Tibial artery (tissue), 4 donors: ENCODE data around the gene CNRIP1.

Experiments used
- DNase-seq, 2 donors: peaks; one replicate each; pipeline ENCODE4 v3.0.0-alpha.2; 2019
- H3K27ac ChIP-seq, 2 donors: fragments of 200-600 bp; sonication (generic) in 1 of 2; 1 replicate in 1 of 2; 2 replicates in 1 of 2; pipeline ENCODE4 v1.5.1; 2018 to 2019; ENCODE audit warnings: mild to moderate bottlenecking in 1 of 2
- H3K27me3 ChIP-seq, 2 donors: fragments of 200-600 bp; sonication (generic) in 1 of 2; one replicate each; pipeline versions ENCODE4 v1.5.1 to v1.6.0; 2016 to 2019
- H3K36me3 ChIP-seq, 3 donors: fragments of 200-600 bp; sonication (generic) in 2 of 3; one replicate each; pipeline ENCODE4 v1.5.1; 2016 to 2019; ENCODE audit warnings: mild to moderate bottlenecking in 2 of 3
- H3K4me1 ChIP-seq, 4 donors: fragments of 200-600 bp; sonication (generic) in 2 of 4; 1 replicate in 3 of 4; 2 replicates in 1 of 4; pipeline ENCODE4 v1.5.1; 2016 to 2019
- H3K4me3 ChIP-seq, 2 donors: fragments of 200-600 bp; sonication (generic) in 1 of 2; 1 replicate in 1 of 2; 2 replicates in 1 of 2; pipeline ENCODE4 v1.5.1; 2018 to 2019; ENCODE audit warnings: mild to moderate bottlenecking in 2 of 2
- H3K9me3 ChIP-seq, 3 donors: fragments of 200-600 bp; sonication (generic) in 1 of 3; one replicate each; pipeline ENCODE4 v1.5.1; 2016 to 2019
- CTCF ChIP-seq, 2 experiments: fragments of 200-600 bp in 1 of 2; fragments of 450-650 bp in 1 of 2; IDR thresholded peaks; one replicate each; pipeline ENCODE4 v1.5.1; 2017 to 2019; ENCODE audit warnings: antibody characterized with exemption in 2 of 2, mild to moderate bottlenecking in 1 of 2, moderate library complexity in 1 of 2
- intact Hi-C: fragments of 100-400 bp; cut with DNase I; formaldehyde crosslinking; loops from one replicate; pipeline ENCODE4 v1.15.0; 2023; ENCODE audit warnings: low total_unique reads

CNRIP1 gene

DNA sequence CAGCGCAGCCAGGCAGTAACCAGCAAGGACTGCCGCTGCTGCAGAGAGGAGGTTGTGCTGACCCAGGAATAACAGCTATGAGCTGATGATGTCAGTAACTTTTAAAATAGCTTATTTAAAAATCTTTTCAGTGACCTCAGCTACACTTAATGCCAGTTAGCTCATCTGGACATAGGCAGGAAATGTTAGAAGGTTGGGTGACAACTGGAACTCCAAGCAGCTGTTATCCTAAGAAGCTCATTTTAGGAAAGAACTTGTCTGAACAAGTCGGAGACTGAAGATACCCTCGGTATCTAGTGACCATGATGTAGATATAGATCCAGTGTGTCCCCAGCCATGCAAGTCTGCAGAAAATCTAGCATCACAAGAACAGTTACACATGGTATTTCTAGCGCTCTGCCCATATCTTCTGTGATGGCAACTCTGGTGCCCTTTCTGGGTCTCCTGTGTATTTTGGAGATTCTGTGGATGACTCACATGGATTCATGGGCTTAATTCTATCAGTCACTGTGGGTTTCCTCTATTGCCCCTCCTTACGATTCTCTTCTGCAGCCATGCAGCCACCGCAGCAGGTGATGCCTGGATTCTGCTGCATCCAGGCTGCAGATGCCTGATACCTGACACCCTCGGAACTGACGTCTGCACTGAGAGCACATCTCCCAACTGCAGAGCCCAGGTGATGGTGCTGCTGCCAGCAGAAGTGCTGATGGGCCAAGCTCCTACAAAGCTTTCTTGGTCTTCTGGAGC is 25.6 kb upstream of the CNRIP1 start:
- intact Hi-C loops, result no loop called here
- Histone ChIP-seq H3K36me3 (no peaks in the 10 kb centered on the region), H3K4me3 (no peak overlapping the region), H3K9me3 (no peaks in the 10 kb centered on the region), H3K27me3 (peaks cover 0 to 8% of the 10 kb centered on the region in 2 donors), H3K27ac (no peak overlapping the region), H3K4me1 (no peaks in the 10 kb centered on the region)
- no peak for TF ChIP-seq CTCF (IDR thresholded peaks at IDR 0.05)
- no peak for DNase-seq

- H3K9me3 ChIP-seq, result no peaks in the 10 kb centered on the region
- H3K27ac ChIP-seq, result no peak overlapping the region
- DNase-seq, result no peak
- H3K27me3 ChIP-seq, result peaks cover 0 to 8% of the 10 kb centered on the region in 2 donors
- H3K4me1 ChIP-seq, result no peaks in the 10 kb centered on the region
- H3K4me3 ChIP-seq, result no peak overlapping the region
- no peak for TF ChIP-seq CTCF (IDR thresholded peaks at IDR 0.05)
- no peaks in the 10 kb centered on the region for H3K36me3 ChIP-seq
- intact Hi-C loops, result no loop called here
These were observed 24.3 kb upstream of the CNRIP1 start for GRCh38 chr2:68344031-68344430.

- Histone ChIP-seq H3K4me1 (no peaks in the 10 kb centered on the region), H3K27ac (no peak overlapping the region), H3K27me3 (peaks cover 0 to 8% of the 10 kb centered on the region in 2 donors), H3K9me3 (no peaks in the 10 kb centered on the region), H3K36me3 (no peaks in the 10 kb centered on the region), H3K4me3 (no peak overlapping the region)
- intact Hi-C loops, result no loop called here
- DNase-seq, result no peak
- no peak for TF ChIP-seq CTCF (IDR thresholded peaks at IDR 0.05)
These were observed 22.7 kb upstream of the CNRIP1 start for GRCh38 chr2:68342470-68342869.

- H3K9me3 ChIP-seq, result no peaks in the 10 kb centered on the region
- peaks cover 0 to 8% of the 10 kb centered on the region in 2 donors for H3K27me3 ChIP-seq
- intact Hi-C loops, result no loop called here
- no peak for TF ChIP-seq CTCF (IDR thresholded peaks at IDR 0.05)
- H3K4me1 ChIP-seq, result no peaks in the 10 kb centered on the region
- H3K27ac ChIP-seq, result no peak overlapping the region
- H3K4me3 ChIP-seq, result no peak overlapping the region
- H3K36me3 ChIP-seq, result no peaks in the 10 kb centered on the region
- DNase-seq, result no peak
These were observed 21.8 kb upstream of the CNRIP1 start for GRCh38 chr2:68341583-68341982.

DNA sequence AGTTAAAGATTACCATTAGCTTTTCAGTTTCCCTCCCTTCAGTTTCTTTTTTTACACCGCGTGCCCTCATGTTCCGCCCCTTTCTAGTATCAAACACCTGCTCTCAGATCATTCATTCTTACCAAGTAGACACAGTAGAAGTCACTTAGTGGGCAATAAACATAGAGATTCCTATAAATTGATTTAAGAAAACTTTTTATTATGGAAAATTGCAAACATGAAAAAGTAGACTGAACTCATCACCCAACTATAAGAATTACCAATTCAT is 21.2 kb upstream of the CNRIP1 start:
- DNase-seq, result no peak
- H3K27ac ChIP-seq, result no peak overlapping the region
- H3K4me3 ChIP-seq, result no peak overlapping the region
- intact Hi-C loops, result no loop called here
- H3K36me3 ChIP-seq, result no peaks in the 10 kb centered on the region
- no peaks in the 10 kb centered on the region for H3K4me1 ChIP-seq
- no peak for TF ChIP-seq CTCF (IDR thresholded peaks at IDR 0.05)
- no peaks in the 10 kb centered on the region for H3K9me3 ChIP-seq
- peaks cover 0 to 8% of the 10 kb centered on the region in 2 donors for H3K27me3 ChIP-seq
